GM12874 (cell line): ENCODE data around the gene ARL6IP4.

Experiments used
- CTCF ChIP-seq: IDR thresholded peaks from 2 replicates; pipeline ENCODE4 v1.5.1; 2011; ENCODE audit warnings: low read depth, mild to moderate bottlenecking, control low read depth, low read length, moderate library complexity; ENCODE audit not compliant: insufficient read depth

Gene ARL6IP4

GRCh38 chr12:122995503-122996187 lies 15.2 kb downstream of the ARL6IP4 start:
- no peak for TF ChIP-seq CTCF

- TF ChIP-seq CTCF: no peak
Measured at GRCh38 chr12:122996188-122996601, 15.7 kb downstream of the ARL6IP4 start.

- TF ChIP-seq CTCF: no peak
Measured at GRCh38 chr12:122996621-122997342, 16.3 kb downstream of the ARL6IP4 start.

- TF ChIP-seq CTCF: no peak
Measured at GRCh38 chr12:122997343-122998250, 17.1 kb downstream of the ARL6IP4 start.

GRCh38 chr12:122998316-122998715 lies 17.8 kb downstream of the ARL6IP4 start:
- TF ChIP-seq CTCF: no peak

- TF ChIP-seq CTCF: no peak
Measured at GRCh38 chr12:122999196-122999946, 18.9 kb downstream of the ARL6IP4 start.

- TF ChIP-seq CTCF: no peak
Measured at GRCh38 chr12:122999986-123000420, 19.5 kb downstream of the ARL6IP4 start.
